Measurements from ENCODE around the gene SPACA6. TPM values are rescaled to one million over a fixed set of nuclear protein-coding genes. Genes with fewer than 3 reads are reported as not detected.

SPACA6 gene
- total and polyA plus RNA-seq, 2 of the 8 experiments (the other 6 are each of a cell fraction or from before 2014, with no cell fraction given): 7.1 to 7.5 TPM

DNA sequence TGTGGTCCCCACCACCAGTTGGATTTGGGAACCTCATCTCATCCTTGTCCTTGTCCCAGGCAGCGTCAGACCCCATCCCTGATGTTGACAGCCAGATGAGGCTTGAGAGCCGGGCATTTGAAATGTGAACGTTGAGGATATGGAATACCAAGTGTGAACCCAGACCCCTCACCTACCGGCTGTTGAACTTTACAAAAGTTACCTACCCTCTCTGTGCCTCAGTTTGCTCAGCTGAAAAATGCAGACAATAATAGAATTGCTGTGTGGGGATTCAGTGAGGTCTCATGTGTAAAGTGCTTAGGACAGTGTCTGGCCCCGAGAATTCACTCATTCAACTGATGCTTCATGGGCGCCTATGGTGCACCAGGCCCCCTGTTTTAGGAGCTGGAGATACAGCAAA, 45.8 kb upstream of the SPACA6 start:
- Histone ChIP-seq H2BK120ac (replicated peaks; ENCODE audit: low read depth, low read length) (no peak overlapping the region), H4K5ac (ENCODE audit: insufficient read length, low read depth, low read length) (no peak overlapping the region), H4K91ac (replicated peaks; ENCODE audit: insufficient read length, low read length) (no peak overlapping the region), H2AK5ac (ENCODE audit: low read depth, low read length) (no peak overlapping the region), H2BK20ac (ENCODE audit: low read length) (no peak overlapping the region), H3K18ac (ENCODE audit: extremely low read depth, low read length) (no peak overlapping the region), H3K4me2 (ENCODE audit: insufficient read depth in 1 of 2, low read depth in 2 of 2, low read length in 2 of 2) (no peak overlapping the region), H3K36me3 (ENCODE audit: control insufficient read depth in 2 of 4, insufficient read depth in 4 of 4, low read length in 3 of 4) (no peaks in the 10 kb centered on the region), H3K27ac (ENCODE audit: low read depth, low read length) (no peak overlapping the region), H2BK15ac (ENCODE audit: low read length) (no peak overlapping the region), H2AFZ (ENCODE audit: low read length) (no peak overlapping the region), H3K9me3 (ENCODE audit: insufficient read depth in 2 of 2, low read depth in 1 of 2, low read length in 1 of 2) (peaks cover 50 to 74% of the 10 kb centered on the region in 2 experiments), H3K4me1 (replicated peaks in 1 of 4; ENCODE audit: control insufficient read depth in 3 of 4, insufficient read depth in 4 of 4, low read length in 3 of 4) (no peaks in the 10 kb centered on the region), H4K20me1 (replicated peaks in 1 of 2; ENCODE audit: control insufficient read depth in 1 of 2, insufficient read depth in 2 of 2, low read length in 2 of 2) (no peaks in the 10 kb centered on the region), H2BK5ac (ENCODE audit: low read depth, low read length) (no peak overlapping the region), H3K23me2 (ENCODE audit: low read depth, low read length) (no peaks in the 10 kb centered on the region), H3K56ac (replicated peaks; ENCODE audit: insufficient read length, low read depth, low read length) (no peak overlapping the region), H3K4me3 (ENCODE audit: extremely low read depth in 1 of 4, insufficient read depth in 2 of 4, low read depth in 3 of 4, low read length in 4 of 4) (no peak overlapping the region), H3K79me2 (ENCODE audit: control insufficient read depth in 1 of 2, insufficient read depth in 2 of 2, low read length in 2 of 2) (no peaks in the 10 kb centered on the region), H3K9ac (replicated peaks in 1 of 4; ENCODE audit: extremely low read depth in 1 of 4, low read depth in 3 of 4, low read length in 3 of 4) (no peak overlapping the region), H4K8ac (ENCODE audit: extremely low read depth, insufficient read depth, low read length) (no peak overlapping the region), H3K14ac (ENCODE audit: insufficient read length) (no peak overlapping the region), H2BK12ac (ENCODE audit: low read depth, low read length) (no peak overlapping the region), H3K79me1 (ENCODE audit: low read depth, low read length) (no peaks in the 10 kb centered on the region), H3K4ac (replicated peaks; ENCODE audit: insufficient read length, low read depth, low read length) (no peak overlapping the region), H3K27me3 (replicated peaks in 1 of 4; ENCODE audit: control insufficient read depth in 3 of 4, extremely low read depth in 1 of 4, insufficient read depth in 3 of 4, low read length in 3 of 4) (no peaks in the 10 kb centered on the region), H3K23ac (ENCODE audit: insufficient read length) (no peak overlapping the region)
- 89% methylated on average over 6 of the region's 6 CpGs; no CpG with 5 or more reads in 1 of the 2 experiments for WGBS, 2 experiments (ENCODE audit: extremely low coverage in 1 of 2, insufficient coverage in 1 of 2, insufficient read length in 1 of 2, insufficient replicate concordance in 2 of 2, low coverage in 1 of 2, low lambda C conversion rate in 2 of 2, missing lambda C conversion rate in 1 of 2)
- CTCF ChIA-PET (ENCODE audit: partially characterized antibody): interaction anchor here (1.0 kb wide), 1 partner anchor 9 kb away, joined by 3 read pairs; no protein-coding TSS in a partner anchor
- FAIRE-seq (no peak), DNase-seq (ENCODE audit: low read depth in 1 of 2, low spot score in 2 of 2) (no peak)
- POLR2A ChIA-PET (ENCODE audit: partially characterized antibody): no interaction called here
- no peak for TF ChIP-seq ZNF274 (IDR thresholded peaks at IDR 0.05; ENCODE audit: borderline replicate concordance, extremely low read depth, low read length)
- TF ChIP-seq SP1 (IDR thresholded peaks at IDR 0.05; ENCODE audit: low read depth, low read length): no peak
- no peak for TF ChIP-seq SRF (IDR thresholded peaks at IDR 0.05; ENCODE audit: low read depth, low read length)
- no peak for TF ChIP-seq SP2 (IDR thresholded peaks at IDR 0.05; ENCODE audit: low read length)
- TF ChIP-seq TAF7 (optimal IDR thresholded peaks at IDR 0.05; ENCODE audit: borderline replicate concordance, low read depth, low read length): no peak
- no peak for TF ChIP-seq NRF1 (IDR thresholded peaks at IDR 0.05; ENCODE audit: low read depth, low read length)
- TF ChIP-seq KDM5A (IDR thresholded peaks at IDR 0.05; ENCODE audit: low read length): no peak
- no peak for TF ChIP-seq SIRT6 (IDR thresholded peaks at IDR 0.05; ENCODE audit: low read length)
- TF ChIP-seq TBP (IDR thresholded peaks at IDR 0.05; ENCODE audit: low read depth, low read length): no peak
- TF ChIP-seq SIX5 (IDR thresholded peaks at IDR 0.05; ENCODE audit: low read depth, low read length): no peak
- TF ChIP-seq, protein P1, sequence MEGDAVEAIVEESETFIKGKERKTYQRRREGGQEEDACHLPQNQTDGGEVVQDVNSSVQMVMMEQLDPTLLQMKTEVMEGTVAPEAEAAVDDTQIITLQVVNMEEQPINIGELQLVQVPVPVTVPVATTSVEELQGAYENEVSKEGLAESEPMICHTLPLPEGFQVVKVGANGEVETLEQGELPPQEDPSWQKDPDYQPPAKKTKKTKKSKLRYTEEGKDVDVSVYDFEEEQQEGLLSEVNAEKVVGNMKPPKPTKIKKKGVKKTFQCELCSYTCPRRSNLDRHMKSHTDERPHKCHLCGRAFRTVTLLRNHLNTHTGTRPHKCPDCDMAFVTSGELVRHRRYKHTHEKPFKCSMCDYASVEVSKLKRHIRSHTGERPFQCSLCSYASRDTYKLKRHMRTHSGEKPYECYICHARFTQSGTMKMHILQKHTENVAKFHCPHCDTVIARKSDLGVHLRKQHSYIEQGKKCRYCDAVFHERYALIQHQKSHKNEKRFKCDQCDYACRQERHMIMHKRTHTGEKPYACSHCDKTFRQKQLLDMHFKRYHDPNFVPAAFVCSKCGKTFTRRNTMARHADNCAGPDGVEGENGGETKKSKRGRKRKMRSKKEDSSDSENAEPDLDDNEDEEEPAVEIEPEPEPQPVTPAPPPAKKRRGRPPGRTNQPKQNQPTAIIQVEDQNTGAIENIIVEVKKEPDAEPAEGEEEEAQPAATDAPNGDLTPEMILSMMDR (IDR thresholded peaks at IDR 0.05; ENCODE audit: control extremely low read depth in 1 of 3, insufficient read depth in 1 of 3, low read depth in 1 of 3, low read length in 3 of 3): no peak
- TF ChIP-seq GTF2F1 (IDR thresholded peaks at IDR 0.05; ENCODE audit: borderline replicate concordance, low read depth, low read length): no peak
- TF ChIP-seq MAX (IDR thresholded peaks at IDR 0.05): no peak
